ENCODE results near the gene UNC13C. TPM values are rescaled to one million over a fixed set of nuclear protein-coding genes. Genes with fewer than 3 reads are reported as not detected.

Gene UNC13C
- polyA plus RNA-seq, 1 of the 3 experiments (the other 2 are of a cell fraction), result not detected

DNA sequence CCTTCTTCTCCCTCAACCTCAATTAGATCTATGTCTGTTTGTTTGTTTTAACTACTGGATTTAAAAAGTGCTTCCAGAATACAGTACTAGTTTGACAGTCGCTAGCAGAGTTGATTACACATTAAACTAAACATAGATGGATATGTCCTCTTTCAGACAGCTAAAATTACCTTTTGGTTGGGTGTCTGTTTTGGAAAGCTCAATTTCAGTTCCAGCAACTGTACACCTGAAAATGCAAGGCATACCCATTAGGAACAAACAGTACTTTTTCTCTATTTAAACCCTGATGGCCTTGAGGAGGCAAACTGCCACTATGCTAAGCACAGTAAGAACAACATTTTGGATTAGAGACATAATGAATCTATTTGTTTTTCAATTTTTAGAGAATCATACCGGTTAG is 234.4 kb downstream of the UNC13C start:
- TF ChIP-seq TCF12 (IDR thresholded peaks at IDR 0.05), result no peak
- TF ChIP-seq GATA2 (CRISPR knock-in tag; IDR thresholded peaks at IDR 0.05), result no peak
- TF ChIP-seq CHD2 (IDR thresholded peaks at IDR 0.05; ENCODE audit: low read length, partially characterized antibody), result no peak
- TF ChIP-seq, protein P1, sequence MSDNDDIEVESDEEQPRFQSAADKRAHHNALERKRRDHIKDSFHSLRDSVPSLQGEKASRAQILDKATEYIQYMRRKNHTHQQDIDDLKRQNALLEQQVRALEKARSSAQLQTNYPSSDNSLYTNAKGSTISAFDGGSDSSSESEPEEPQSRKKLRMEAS (IDR thresholded peaks at IDR 0.05; ENCODE audit: low read depth), result no peak
- TF ChIP-seq, protein P2, sequence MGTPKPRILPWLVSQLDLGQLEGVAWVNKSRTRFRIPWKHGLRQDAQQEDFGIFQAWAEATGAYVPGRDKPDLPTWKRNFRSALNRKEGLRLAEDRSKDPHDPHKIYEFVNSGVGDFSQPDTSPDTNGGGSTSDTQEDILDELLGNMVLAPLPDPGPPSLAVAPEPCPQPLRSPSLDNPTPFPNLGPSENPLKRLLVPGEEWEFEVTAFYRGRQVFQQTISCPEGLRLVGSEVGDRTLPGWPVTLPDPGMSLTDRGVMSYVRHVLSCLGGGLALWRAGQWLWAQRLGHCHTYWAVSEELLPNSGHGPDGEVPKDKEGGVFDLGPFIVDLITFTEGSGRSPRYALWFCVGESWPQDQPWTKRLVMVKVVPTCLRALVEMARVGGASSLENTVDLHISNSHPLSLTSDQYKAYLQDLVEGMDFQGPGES (IDR thresholded peaks at IDR 0.05; ENCODE audit: low read depth, low read length), result no peak
- TF ChIP-seq ELF1 (IDR thresholded peaks at IDR 0.05), result no peak
- no peak for TF ChIP-seq ZBTB33 (IDR thresholded peaks at IDR 0.05; ENCODE audit: borderline replicate concordance, low read depth)
- no peak for TF ChIP-seq RCOR1 (IDR thresholded peaks at IDR 0.05; ENCODE audit: low read length)
- TF ChIP-seq SIN3A (IDR thresholded peaks at IDR 0.05; ENCODE audit: borderline replicate concordance, low read depth, low read length), result no peak
- TF ChIP-seq RAD21 (IDR thresholded peaks at IDR 0.05; ENCODE audit: low read length), result no peak
- TF ChIP-seq MEF2A (IDR thresholded peaks at IDR 0.05; ENCODE audit: borderline replicate concordance, low read depth), result no peak
- no peak for TF ChIP-seq NFIC (IDR thresholded peaks at IDR 0.05; ENCODE audit: borderline replicate concordance)
- H3K9me3 ChIP-seq, result no peaks in the 10 kb centered on the region
- no peak overlapping the region for H2AFZ ChIP-seq (ENCODE audit: low read depth)
- no peak overlapping the region for H3K4me3 ChIP-seq (ENCODE audit: low read depth in 2 of 2, low read length in 1 of 2)
- no peak for DNase-seq
- 13% methylated on average over 2 of the region's 2 CpGs for WGBS (ENCODE audit: low lambda C conversion rate)
- POLR2A ChIA-PET, result no interaction called here
- CTCF ChIA-PET, result no interaction called here
- no peaks in the 10 kb centered on the region for H3K79me2 ChIP-seq (ENCODE audit: insufficient read depth)
- no peak overlapping the region for H3K9ac ChIP-seq
- no peaks in the 10 kb centered on the region for H3K27me3 ChIP-seq (ENCODE audit: insufficient read depth)
- no peaks in the 10 kb centered on the region for H3K9me2 ChIP-seq
- H3K36me3 ChIP-seq (replicated peaks in 1 of 2; ENCODE audit: control insufficient read depth in 1 of 2, insufficient read depth in 2 of 2, low read length in 1 of 2), result no peaks in the 10 kb centered on the region
- no peak overlapping the region for H3K27ac ChIP-seq (ENCODE audit: low read depth in 2 of 2, low read length in 1 of 2)
- H3K4me2 ChIP-seq, result no peak overlapping the region
- no peaks in the 10 kb centered on the region for H4K20me1 ChIP-seq (ENCODE audit: insufficient read depth)
- H3F3A ChIP-seq (replicated peaks; ENCODE audit: insufficient read depth), result no peaks in the 10 kb centered on the region
- H3K4me1 ChIP-seq (ENCODE audit: control insufficient read depth in 1 of 2, insufficient read depth in 2 of 2, low read depth in 1 of 2, low read length in 1 of 2), result no peaks in the 10 kb centered on the region

DNA sequence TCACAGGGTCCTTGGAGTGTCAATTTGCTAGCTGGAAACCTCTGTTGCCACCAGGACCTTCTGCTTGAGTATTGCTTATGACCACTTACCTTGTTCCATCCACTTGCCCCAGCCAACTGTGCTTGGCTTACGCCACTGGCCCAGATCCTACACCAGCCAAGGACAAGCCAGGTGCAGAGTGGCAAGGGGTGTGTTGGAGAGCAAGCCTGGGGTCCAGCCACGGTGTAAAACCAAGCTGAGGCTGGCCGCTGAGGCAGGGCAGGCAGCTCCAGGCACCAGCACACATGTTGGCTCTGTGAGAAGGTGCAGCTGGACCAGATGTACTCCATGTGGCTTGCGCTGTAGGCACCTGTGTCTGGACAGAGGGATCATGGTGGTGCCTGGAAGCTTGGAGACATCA is 248.2 kb downstream of the UNC13C start:
- Histone ChIP-seq H4K20me1 (ENCODE audit: insufficient read depth) (no peaks in the 10 kb centered on the region), H3K79me2 (ENCODE audit: insufficient read depth) (no peaks in the 10 kb centered on the region), H3K36me3 (replicated peaks in 1 of 2; ENCODE audit: control insufficient read depth in 1 of 2, insufficient read depth in 2 of 2, low read length in 1 of 2) (no peaks in the 10 kb centered on the region), H3K27me3 (ENCODE audit: insufficient read depth) (no peaks in the 10 kb centered on the region), H3K27ac (ENCODE audit: low read depth in 2 of 2, low read length in 1 of 2) (no peak overlapping the region), H3K9me2 (no peaks in the 10 kb centered on the region), H3F3A (replicated peaks; ENCODE audit: insufficient read depth) (no peaks in the 10 kb centered on the region), H2AFZ (ENCODE audit: low read depth) (no peak overlapping the region), H3K4me1 (ENCODE audit: control insufficient read depth in 1 of 2, insufficient read depth in 2 of 2, low read depth in 1 of 2, low read length in 1 of 2) (no peaks in the 10 kb centered on the region), H3K4me2 (no peak overlapping the region), H3K9me3 (no peaks in the 10 kb centered on the region), H3K9ac (no peak overlapping the region), H3K4me3 (ENCODE audit: low read depth in 2 of 2, low read length in 1 of 2) (no peak overlapping the region)
- CTCF ChIA-PET, result no interaction called here
- POLR2A ChIA-PET, result no interaction called here
- DNase-seq, result no peak
- WGBS (ENCODE audit: low lambda C conversion rate), result 0% methylated on average over 1 of the region's 4 CpGs
- no peak for TF ChIP-seq RFX5 (IDR thresholded peaks at IDR 0.05; ENCODE audit: low read length)
- no peak for TF ChIP-seq YY1 (IDR thresholded peaks at IDR 0.05; ENCODE audit: low read depth)
- no peak for TF ChIP-seq REST (IDR thresholded peaks at IDR 0.05; ENCODE audit: low read depth, low read length)
- no peak for TF ChIP-seq POLR2AphosphoS5 (IDR thresholded peaks at IDR 0.05; ENCODE audit: low read depth, low read length)
- TF ChIP-seq FOSL2 (IDR thresholded peaks at IDR 0.05; ENCODE audit: borderline replicate concordance, low read depth), result no peak
- TF ChIP-seq USF2 (IDR thresholded peaks at IDR 0.05; ENCODE audit: borderline replicate concordance, low read depth, low read length), result no peak
- TF ChIP-seq NFIC (IDR thresholded peaks at IDR 0.05; ENCODE audit: borderline replicate concordance), result no peak
- no peak for TF ChIP-seq TCF12 (IDR thresholded peaks at IDR 0.05)
- TF ChIP-seq, protein P3, sequence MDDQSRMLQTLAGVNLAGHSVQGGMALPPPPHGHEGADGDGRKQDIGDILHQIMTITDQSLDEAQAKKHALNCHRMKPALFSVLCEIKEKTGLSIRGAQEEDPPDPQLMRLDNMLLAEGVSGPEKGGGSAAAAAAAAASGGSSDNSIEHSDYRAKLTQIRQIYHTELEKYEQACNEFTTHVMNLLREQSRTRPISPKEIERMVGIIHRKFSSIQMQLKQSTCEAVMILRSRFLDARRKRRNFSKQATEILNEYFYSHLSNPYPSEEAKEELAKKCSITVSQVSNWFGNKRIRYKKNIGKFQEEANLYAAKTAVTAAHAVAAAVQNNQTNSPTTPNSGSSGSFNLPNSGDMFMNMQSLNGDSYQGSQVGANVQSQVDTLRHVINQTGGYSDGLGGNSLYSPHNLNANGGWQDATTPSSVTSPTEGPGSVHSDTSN (IDR thresholded peaks at IDR 0.05), result no peak
- TF ChIP-seq RCOR1 (IDR thresholded peaks at IDR 0.05; ENCODE audit: low read length), result no peak
- no peak for TF ChIP-seq GATA2 (CRISPR knock-in tag; IDR thresholded peaks at IDR 0.05)
- TF ChIP-seq, protein P1 (IDR thresholded peaks at IDR 0.05; ENCODE audit: low read depth), result no peak
- TF ChIP-seq JUND (IDR thresholded peaks at IDR 0.05), result no peak
